ENCODE results near the gene SACS.

SACS gene

DNA sequence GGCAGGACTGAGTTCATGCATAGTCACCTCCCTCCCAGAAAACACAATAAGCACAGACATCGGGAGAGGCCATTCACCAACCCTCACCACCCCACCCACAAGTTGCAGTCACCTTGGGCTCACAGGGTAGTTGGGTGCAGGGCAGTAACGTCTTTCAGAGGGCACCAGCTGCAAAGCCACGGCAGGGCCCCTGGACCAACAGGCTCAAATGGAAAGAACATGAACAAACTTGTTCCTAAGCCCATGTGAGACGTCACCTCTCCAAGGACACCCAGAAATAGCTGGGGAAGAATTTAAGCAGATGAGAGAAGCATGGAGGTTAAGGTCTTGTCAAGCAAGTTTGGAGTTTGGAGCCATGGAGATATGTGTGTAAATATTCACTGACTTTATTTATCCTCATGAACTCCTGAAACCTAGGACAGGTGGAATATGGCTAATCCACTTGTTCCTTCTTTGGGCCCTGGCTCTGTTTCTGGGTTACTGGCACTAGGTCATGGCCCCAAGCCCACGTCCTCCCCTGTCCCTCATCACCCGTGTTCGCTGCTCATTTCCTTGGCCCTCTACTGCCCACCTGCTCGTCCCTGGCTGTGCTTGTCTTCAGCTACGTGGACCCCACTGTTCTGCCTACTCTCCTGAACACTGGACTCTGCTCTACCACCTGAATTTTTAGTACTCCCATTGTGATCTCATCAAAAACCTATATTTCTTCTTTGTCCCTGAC, 40.4 kb downstream of the SACS start:
- Histone ChIP-seq H3K9me3 (replicated peaks in 1 of 2; ENCODE audit: control insufficient read depth in 2 of 2, insufficient read depth in 1 of 2, low read depth in 1 of 2, low read length in 2 of 2) (no peaks in the 10 kb centered on the region), H3K4me2 (ENCODE audit: insufficient read depth, low read length, poor library complexity, severe bottlenecking) (no peak overlapping the region), H3K18ac (ENCODE audit: low read length) (no peak overlapping the region), H2BK12ac (ENCODE audit: low read length) (no peak overlapping the region), H3K4ac (ENCODE audit: low read length) (no peak overlapping the region), H2BK120ac (ENCODE audit: low read depth, low read length) (no peak overlapping the region), H3K27me3 (ENCODE audit: control insufficient read depth in 3 of 3, insufficient read depth in 3 of 3, low read depth in 1 of 3, low read length in 3 of 3) (no peaks in the 10 kb centered on the region), H4K8ac (ENCODE audit: low read depth, low read length) (no peak overlapping the region), H3K9ac (ENCODE audit: low read depth, low read length, poor library complexity) (no peak overlapping the region), H3K36me3 (replicated peaks in 1 of 2; ENCODE audit: control insufficient read depth in 2 of 2, insufficient read depth in 2 of 2, low read length in 2 of 2) (no peaks in the 10 kb centered on the region), H3K79me1 (ENCODE audit: low read depth, low read length) (no peaks in the 10 kb centered on the region), H4K91ac (ENCODE audit: low read depth, low read length, poor library complexity) (no peak overlapping the region), H3K4me1 (ENCODE audit: control insufficient read depth in 2 of 2, insufficient read depth in 1 of 2, low read depth in 1 of 2, low read length in 2 of 2) (no peaks in the 10 kb centered on the region), H2BK15ac (ENCODE audit: low read length) (no peak overlapping the region), H3K23ac (ENCODE audit: low read depth, low read length, poor library complexity) (no peak overlapping the region), H3K14ac (ENCODE audit: low read length) (no peak overlapping the region), H3K4me3 (ENCODE audit: low read length in 2 of 2) (no peak overlapping the region), H2BK5ac (ENCODE audit: low read length) (no peak overlapping the region), H3K27ac (replicated peaks; ENCODE audit: low read length) (no peak overlapping the region), H2AK5ac (ENCODE audit: low read depth, low read length) (no peak overlapping the region), H2AFZ (ENCODE audit: low read length) (no peak overlapping the region)
- DNase-seq (ENCODE audit: low spot score), result no peak
- no CpG with 5 or more reads among the region's 9 CpGs for WGBS, 2 donors (ENCODE audit: extremely low coverage in 2 of 2, insufficient read length in 2 of 2, insufficient replicate concordance in 1 of 2)

DNA sequence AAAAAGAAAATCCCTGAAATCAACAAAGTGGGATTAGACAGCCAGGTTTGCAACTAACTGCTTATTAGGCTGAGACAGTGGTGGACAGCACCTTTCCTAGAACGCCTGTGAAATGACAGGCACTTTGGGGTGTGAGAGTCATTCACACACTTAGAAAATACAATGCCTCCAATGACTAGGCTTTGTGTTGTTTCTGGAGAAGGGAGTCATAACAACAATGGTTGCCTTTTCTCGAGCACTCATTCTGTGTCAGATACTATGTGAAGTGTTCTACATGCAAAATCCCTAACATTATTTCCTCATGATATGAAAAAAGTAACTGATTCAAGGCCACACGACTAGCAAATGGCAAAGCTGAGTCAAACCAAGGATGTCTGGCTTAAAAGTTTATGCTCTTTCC, 41.2 kb downstream of the SACS start:
- Histone ChIP-seq H3K9ac (ENCODE audit: low read depth, low read length, poor library complexity) (no peak overlapping the region), H2BK15ac (ENCODE audit: low read length) (no peak overlapping the region), H2BK5ac (ENCODE audit: low read length) (no peak overlapping the region), H3K18ac (ENCODE audit: low read length) (no peak overlapping the region), H3K27me3 (ENCODE audit: control insufficient read depth in 3 of 3, insufficient read depth in 3 of 3, low read depth in 1 of 3, low read length in 3 of 3) (no peaks in the 10 kb centered on the region), H3K4ac (ENCODE audit: low read length) (no peak overlapping the region), H2AFZ (ENCODE audit: low read length) (no peak overlapping the region), H3K79me1 (ENCODE audit: low read depth, low read length) (no peaks in the 10 kb centered on the region), H3K4me2 (ENCODE audit: insufficient read depth, low read length, poor library complexity, severe bottlenecking) (no peak overlapping the region), H3K23ac (ENCODE audit: low read depth, low read length, poor library complexity) (no peak overlapping the region), H3K4me1 (ENCODE audit: control insufficient read depth in 2 of 2, insufficient read depth in 1 of 2, low read depth in 1 of 2, low read length in 2 of 2) (no peaks in the 10 kb centered on the region), H3K27ac (replicated peaks; ENCODE audit: low read length) (no peak overlapping the region), H3K4me3 (ENCODE audit: low read length in 2 of 2) (no peak overlapping the region), H3K9me3 (replicated peaks in 1 of 2; ENCODE audit: control insufficient read depth in 2 of 2, insufficient read depth in 1 of 2, low read depth in 1 of 2, low read length in 2 of 2) (no peaks in the 10 kb centered on the region), H2BK120ac (ENCODE audit: low read depth, low read length) (no peak overlapping the region), H3K36me3 (replicated peaks in 1 of 2; ENCODE audit: control insufficient read depth in 2 of 2, insufficient read depth in 2 of 2, low read length in 2 of 2) (no peaks in the 10 kb centered on the region), H2BK12ac (ENCODE audit: low read length) (no peak overlapping the region), H4K91ac (ENCODE audit: low read depth, low read length, poor library complexity) (no peak overlapping the region), H2AK5ac (ENCODE audit: low read depth, low read length) (no peak overlapping the region), H4K8ac (ENCODE audit: low read depth, low read length) (no peak overlapping the region), H3K14ac (ENCODE audit: low read length) (no peak overlapping the region)
- WGBS, 2 donors (ENCODE audit: extremely low coverage in 2 of 2, insufficient read length in 2 of 2, insufficient replicate concordance in 1 of 2), result no CpG with 5 or more reads among the region's 3 CpGs
- DNase-seq (ENCODE audit: low spot score), result no peak

DNA sequence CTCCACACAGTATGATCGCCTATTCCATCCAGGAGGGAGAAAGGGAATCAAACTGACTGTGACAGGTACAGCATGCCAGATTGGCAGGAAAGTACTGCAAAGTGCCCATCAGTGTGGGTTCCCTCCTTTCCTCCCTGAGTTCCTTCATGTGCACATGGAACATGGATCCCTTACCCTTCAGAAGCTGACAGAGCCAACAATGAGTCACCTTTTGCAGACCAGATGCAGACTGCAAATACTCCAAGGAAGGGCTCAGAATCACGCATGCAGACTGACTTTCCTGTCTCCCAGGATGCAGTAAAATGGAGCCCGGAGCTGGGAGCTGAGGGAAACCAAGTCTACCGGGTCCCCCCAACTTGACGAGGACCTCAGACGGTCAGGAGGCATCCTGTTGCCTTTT, 41.8 kb downstream of the SACS start:
- Histone ChIP-seq H3K27ac (replicated peaks; ENCODE audit: low read length) (no peak overlapping the region), H3K36me3 (replicated peaks in 1 of 2; ENCODE audit: control insufficient read depth in 2 of 2, insufficient read depth in 2 of 2, low read length in 2 of 2) (no peaks in the 10 kb centered on the region), H3K4ac (ENCODE audit: low read length) (no peak overlapping the region), H2AFZ (ENCODE audit: low read length) (no peak overlapping the region), H3K4me3 (ENCODE audit: low read length in 2 of 2) (no peak overlapping the region), H2BK5ac (ENCODE audit: low read length) (no peak overlapping the region), H3K23ac (ENCODE audit: low read depth, low read length, poor library complexity) (no peak overlapping the region), H3K4me2 (ENCODE audit: insufficient read depth, low read length, poor library complexity, severe bottlenecking) (no peak overlapping the region), H4K8ac (ENCODE audit: low read depth, low read length) (no peak overlapping the region), H2BK15ac (ENCODE audit: low read length) (no peak overlapping the region), H3K9me3 (replicated peaks in 1 of 2; ENCODE audit: control insufficient read depth in 2 of 2, insufficient read depth in 1 of 2, low read depth in 1 of 2, low read length in 2 of 2) (no peaks in the 10 kb centered on the region), H2BK12ac (ENCODE audit: low read length) (no peak overlapping the region), H3K14ac (ENCODE audit: low read length) (no peak overlapping the region), H3K27me3 (ENCODE audit: control insufficient read depth in 3 of 3, insufficient read depth in 3 of 3, low read depth in 1 of 3, low read length in 3 of 3) (no peaks in the 10 kb centered on the region), H4K91ac (ENCODE audit: low read depth, low read length, poor library complexity) (no peak overlapping the region), H3K4me1 (ENCODE audit: control insufficient read depth in 2 of 2, insufficient read depth in 1 of 2, low read depth in 1 of 2, low read length in 2 of 2) (no peaks in the 10 kb centered on the region), H3K79me1 (ENCODE audit: low read depth, low read length) (no peaks in the 10 kb centered on the region), H3K9ac (ENCODE audit: low read depth, low read length, poor library complexity) (no peak overlapping the region), H3K18ac (ENCODE audit: low read length) (no peak overlapping the region), H2AK5ac (ENCODE audit: low read depth, low read length) (no peak overlapping the region), H2BK120ac (ENCODE audit: low read depth, low read length) (no peak overlapping the region)
- no peak for DNase-seq (ENCODE audit: low spot score)
- no CpG with 5 or more reads among the region's 6 CpGs for WGBS, 2 donors (ENCODE audit: extremely low coverage in 2 of 2, insufficient read length in 2 of 2, insufficient replicate concordance in 1 of 2)

DNA sequence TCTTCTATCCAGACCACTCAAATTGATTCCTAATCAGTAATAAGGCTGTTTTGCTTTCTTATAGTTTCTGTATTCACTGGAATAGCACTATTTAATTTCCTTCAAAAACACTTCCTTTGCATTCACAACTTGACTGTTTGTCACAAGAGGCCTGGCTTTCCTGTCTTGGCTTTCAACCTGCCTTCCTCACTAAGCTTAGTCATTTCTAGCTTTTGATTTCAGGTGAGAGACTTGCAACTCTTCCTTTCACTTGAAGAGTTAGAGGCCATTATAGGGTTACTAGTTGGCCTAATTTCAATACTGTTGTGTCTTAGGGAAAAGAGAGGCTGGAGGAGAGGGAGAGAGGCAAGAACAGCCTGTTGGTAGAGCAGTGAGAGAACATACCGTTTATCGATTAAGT, 47.0 kb downstream of the SACS start:
- WGBS, 2 donors (ENCODE audit: extremely low coverage in 2 of 2, insufficient read length in 2 of 2, insufficient replicate concordance in 1 of 2), result no CpG with 5 or more reads among the region's 2 CpGs
- DNase-seq (ENCODE audit: low spot score), result no peak

More for the DNA sequence above, 47.0 kb downstream of the SACS start:
- no peak overlapping the region for H2BK5ac ChIP-seq (ENCODE audit: low read length)
- H3K4me2 ChIP-seq (ENCODE audit: insufficient read depth, low read length, poor library complexity, severe bottlenecking), result no peak overlapping the region
- H3K14ac ChIP-seq (ENCODE audit: low read length), result no peak overlapping the region
- H3K79me1 ChIP-seq (ENCODE audit: low read depth, low read length), result peaks cover 4% of the 10 kb centered on the region
- no peak overlapping the region for H2AK5ac ChIP-seq (ENCODE audit: low read depth, low read length)
- no peak overlapping the region for H2BK12ac ChIP-seq (ENCODE audit: low read length)
- H3K36me3 ChIP-seq (replicated peaks in 1 of 2; ENCODE audit: control insufficient read depth in 2 of 2, insufficient read depth in 2 of 2, low read length in 2 of 2), result no peaks in the 10 kb centered on the region
- H3K23ac ChIP-seq (ENCODE audit: low read depth, low read length, poor library complexity), result no peak overlapping the region
- no peak overlapping the region for H2BK15ac ChIP-seq (ENCODE audit: low read length)
- H4K91ac ChIP-seq (ENCODE audit: low read depth, low read length, poor library complexity), result no peak overlapping the region
- no peaks in the 10 kb centered on the region for H3K27me3 ChIP-seq (ENCODE audit: control insufficient read depth in 3 of 3, insufficient read depth in 3 of 3, low read depth in 1 of 3, low read length in 3 of 3)
- H3K4me1 ChIP-seq (ENCODE audit: control insufficient read depth in 2 of 2, insufficient read depth in 1 of 2, low read depth in 1 of 2, low read length in 2 of 2), result no peaks in the 10 kb centered on the region
- no peak overlapping the region for H3K18ac ChIP-seq (ENCODE audit: low read length)
- H4K8ac ChIP-seq (ENCODE audit: low read depth, low read length), result no peak overlapping the region
- no peak overlapping the region for H2BK120ac ChIP-seq (ENCODE audit: low read depth, low read length)
- peaks cover 0 to 5% of the 10 kb centered on the region in 2 donors for H3K9me3 ChIP-seq (replicated peaks in 1 of 2; ENCODE audit: control insufficient read depth in 2 of 2, insufficient read depth in 1 of 2, low read depth in 1 of 2, low read length in 2 of 2)
- no peak overlapping the region for H2AFZ ChIP-seq (ENCODE audit: low read length)
- H3K27ac ChIP-seq (replicated peaks; ENCODE audit: low read length), result no peak overlapping the region
- no peak overlapping the region for H3K4me3 ChIP-seq (ENCODE audit: low read length in 2 of 2)
- H3K4ac ChIP-seq (ENCODE audit: low read length), result no peak overlapping the region
- no peak overlapping the region for H3K9ac ChIP-seq (ENCODE audit: low read depth, low read length, poor library complexity)

All from neuronal stem cell (in vitro differentiated cells).